Activated naive CD4-positive, alpha-beta T cell treated with anti-CD3 and anti-CD28 coated beads, Interleukin-2, amount 50 U/mL, for 72 hours (primary cell): ENCODE data around the gene APBB1IP. TPM values are rescaled to one million over a fixed set of nuclear protein-coding genes. Genes with fewer than 3 reads are reported as not detected.

ENCODE experiments used
- ATAC-seq, 2 donors: fragments of 150-1000 bp; cut with Tn5 transposase; 2 replicates each; pipeline ENCODE4 v1.10.0; 2021; ENCODE audit warnings: mild to moderate bottlenecking in 2 of 2, moderate library complexity in 2 of 2
- DNase-seq, 2 donors: peaks; one replicate each; pipeline ENCODE4 v3.0.0; 2021 to 2022; ENCODE audit warnings: low spot score in 2 of 2
- H3K27ac Mint-ChIP-seq, 2 donors: one replicate each; pipeline ENCODE4 v1.8.0; 2022; ENCODE audit warnings: mild to moderate bottlenecking in 2 of 2, mixed read lengths in 2 of 2
- H3K36me3 Mint-ChIP-seq, 2 donors: one replicate each; pipeline ENCODE4 v1.8.0; 2022; ENCODE audit warnings: mixed read lengths in 2 of 2
- H3K9me3 Mint-ChIP-seq, 2 donors: one replicate each; pipeline ENCODE4 v1.8.0; 2022; ENCODE audit warnings: mixed read lengths in 2 of 2
- total RNA-seq, 2 donors: library from RNA; stranded (reverse); gene quantifications; one replicate each; pipeline ENCODE4 v1.2.3, GENCODE V29; 2022

APBB1IP gene
- total RNA-seq, 2 donors from 2014 or later = 31.1 to 43.1 TPM

GRCh38 chr10:26508016-26508415 is 69.9 kb downstream of the APBB1IP start:
- no peak overlapping the region for H3K27ac Mint-ChIP-seq
- DNase-seq (no peak), ATAC-seq (no peak)
- peaks cover 54 to 65% of the 10 kb centered on the region in 2 donors for H3K36me3 Mint-ChIP-seq
- peaks cover 0 to 4% of the 10 kb centered on the region in 2 donors for H3K9me3 Mint-ChIP-seq

- Mint-ChIP-seq H3K9me3 (peaks cover 0 to 4% of the 10 kb centered on the region in 2 donors), H3K27ac (peak overlapping the region in 1 of 2 donors; percentile 20), H3K36me3 (peaks cover 67 to 78% of the 10 kb centered on the region in 2 donors)
- DNase-seq = no peak
- ATAC-seq = no peak
Observed at GRCh38 chr10:26509307-26509706, 71.2 kb downstream of the APBB1IP start.

- DNase-seq (no peak), ATAC-seq (no peak)
- Mint-ChIP-seq H3K27ac (peak overlapping the region in 1 of 2 donors; percentile 51), H3K9me3 (peaks cover 0 to 4% of the 10 kb centered on the region in 2 donors), H3K36me3 (peaks cover 45 to 74% of the 10 kb centered on the region in 2 donors)
Observed at GRCh38 chr10:26513101-26513500, 75.0 kb downstream of the APBB1IP start.

DNA sequence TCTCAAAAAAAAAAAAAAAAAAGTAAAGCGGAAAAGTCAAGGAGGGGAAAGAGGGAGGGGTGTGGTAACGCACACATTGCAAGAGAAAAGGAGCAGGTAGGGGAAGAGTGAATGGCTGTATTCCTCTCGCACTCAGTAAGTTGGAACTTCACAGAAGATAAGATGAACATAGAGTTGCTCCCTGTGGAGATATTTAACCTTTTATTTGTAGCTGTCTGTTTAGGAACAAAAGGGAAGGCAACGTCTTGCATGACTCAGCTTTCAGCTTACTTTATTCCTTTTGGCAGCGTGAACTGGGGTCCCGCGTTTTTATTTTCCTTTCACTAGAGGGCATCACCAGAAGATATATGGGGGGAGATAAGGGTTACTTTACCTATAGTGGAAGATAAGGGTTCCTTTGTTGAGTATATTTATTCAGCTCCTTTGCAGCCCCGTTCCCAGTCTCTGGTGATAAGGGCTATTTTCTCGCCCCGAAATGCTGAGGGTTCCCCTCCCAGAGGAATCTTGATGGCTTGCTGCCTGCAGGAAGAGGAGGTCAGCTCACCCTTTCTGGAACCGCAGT is 78.5 kb downstream of the APBB1IP start:
- Mint-ChIP-seq H3K9me3 (peaks cover 0 to 4% of the 10 kb centered on the region in 2 donors), H3K27ac (no peak overlapping the region), H3K36me3 (peaks cover 48 to 77% of the 10 kb centered on the region in 2 donors)
- ATAC-seq (no peak), DNase-seq (no peak)

GRCh38 chr10:26517141-26517867 is 79.2 kb downstream of the APBB1IP start:
- DNase-seq (no peak), ATAC-seq (no peak)
- peaks cover 44 to 72% of the 10 kb centered on the region in 2 donors for H3K36me3 Mint-ChIP-seq
- H3K27ac Mint-ChIP-seq = no peak overlapping the region
- H3K9me3 Mint-ChIP-seq = peaks cover 0 to 4% of the 10 kb centered on the region in 2 donors

GRCh38 chr10:26519803-26520202 is 81.7 kb downstream of the APBB1IP start:
- Mint-ChIP-seq H3K27ac (no peak overlapping the region), H3K9me3 (peaks cover 0 to 4% of the 10 kb centered on the region in 2 donors), H3K36me3 (peaks cover 23 to 51% of the 10 kb centered on the region in 2 donors)
- ATAC-seq = no peak
- DNase-seq = no peak

DNA sequence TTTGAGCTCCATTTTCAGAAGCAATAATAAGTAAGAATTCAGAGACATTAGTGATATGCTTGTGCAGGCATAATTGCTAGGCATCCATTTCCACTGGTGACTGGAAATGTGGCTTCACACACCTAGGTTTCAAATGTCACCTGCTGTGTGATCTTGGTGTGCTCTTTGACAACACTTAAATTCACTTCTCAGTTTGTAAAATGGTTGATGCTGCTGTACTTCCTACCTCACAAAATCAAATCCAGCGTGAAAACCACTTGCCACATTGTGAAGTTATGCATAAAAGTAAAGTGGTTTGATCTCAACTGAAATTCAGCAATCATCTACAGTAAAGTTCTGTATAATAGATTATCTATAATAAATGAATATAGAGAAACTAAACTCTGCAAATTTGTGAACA is 82.4 kb downstream of the APBB1IP start:
- Mint-ChIP-seq H3K36me3 (peaks cover 19 to 46% of the 10 kb centered on the region in 2 donors), H3K9me3 (peaks cover 0 to 4% of the 10 kb centered on the region in 2 donors), H3K27ac (no peak overlapping the region)
- DNase-seq = no peak
- no peak for ATAC-seq

GRCh38 chr10:26524161-26524896 is 86.2 kb downstream of the APBB1IP start:
- Mint-ChIP-seq H3K9me3 (peaks cover 0 to 1% of the 10 kb centered on the region in 2 donors), H3K27ac (peak overlapping the region; percentile 37 to 45), H3K36me3 (peaks cover 7 to 23% of the 10 kb centered on the region in 2 donors)
- DNase-seq (no peak), ATAC-seq (no peak)

DNA sequence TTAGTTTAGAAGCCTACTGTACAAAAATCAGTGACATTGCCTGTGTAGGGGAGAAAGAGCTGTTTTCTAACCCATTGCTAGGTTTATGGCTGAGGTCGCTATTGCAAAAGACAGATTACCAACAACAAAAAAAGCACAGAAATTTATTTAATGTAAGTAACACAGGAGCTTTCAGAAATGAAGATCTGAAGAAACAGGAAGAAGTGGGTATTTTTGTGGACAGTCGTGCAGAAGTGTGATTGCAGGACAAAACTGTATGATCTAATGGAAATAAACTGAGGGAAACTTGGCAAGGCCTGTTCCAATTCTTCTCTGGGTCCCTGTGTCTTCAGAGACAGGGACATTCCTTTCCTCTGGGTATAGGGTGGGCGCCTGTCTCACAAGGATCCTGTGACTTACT is 87.4 kb downstream of the APBB1IP start:
- Mint-ChIP-seq H3K36me3 (peaks cover 0 to 11% of the 10 kb centered on the region in 2 donors), H3K9me3 (no peaks in the 10 kb centered on the region), H3K27ac (peak overlapping the region in 1 of 2 donors; percentile 3)
- no peak for DNase-seq
- ATAC-seq = no peak

DNA sequence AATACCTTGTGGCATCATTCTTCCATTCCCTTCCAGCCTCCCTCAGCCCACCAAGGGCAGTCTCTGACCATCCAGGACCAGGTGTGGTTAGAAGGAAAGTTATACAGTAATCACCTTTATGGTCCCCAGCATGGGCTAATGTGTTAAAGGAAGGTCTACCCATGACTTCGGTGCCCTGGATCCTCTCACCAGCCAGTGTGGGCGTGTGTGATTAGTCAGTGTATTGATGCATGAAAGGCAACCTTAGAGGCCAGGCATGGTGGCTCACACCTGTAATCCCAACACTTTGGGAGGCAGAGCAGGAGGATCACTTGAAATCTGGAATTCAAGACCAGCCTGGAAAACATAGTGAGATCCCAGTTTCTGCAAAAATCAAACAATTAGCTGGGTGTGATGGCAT is 88.9 kb downstream of the APBB1IP start:
- peak in 1 of 2 donors; percentile 44 for ATAC-seq
- peak overlapping the region in 1 of 2 donors; percentile 24 for H3K27ac Mint-ChIP-seq
- no peaks in the 10 kb centered on the region for H3K9me3 Mint-ChIP-seq
- no peak for DNase-seq
- peaks cover 0 to 15% of the 10 kb centered on the region in 2 donors for H3K36me3 Mint-ChIP-seq

GRCh38 chr10:26528048-26528447 is 89.9 kb downstream of the APBB1IP start:
- H3K9me3 Mint-ChIP-seq = no peaks in the 10 kb centered on the region
- H3K36me3 Mint-ChIP-seq = peaks cover 3 to 19% of the 10 kb centered on the region in 2 donors
- ATAC-seq (no peak), DNase-seq (no peak)
- peak overlapping the region in 1 of 2 donors; percentile 20 for H3K27ac Mint-ChIP-seq

- H3K27ac Mint-ChIP-seq = peak overlapping the region in 1 of 2 donors; percentile 20
- DNase-seq (no peak), ATAC-seq (no peak)
- peaks cover 6 to 27% of the 10 kb centered on the region in 2 donors for H3K36me3 Mint-ChIP-seq
- no peaks in the 10 kb centered on the region for H3K9me3 Mint-ChIP-seq
Observed at GRCh38 chr10:26528715-26529393, 90.7 kb downstream of the APBB1IP start.

DNA sequence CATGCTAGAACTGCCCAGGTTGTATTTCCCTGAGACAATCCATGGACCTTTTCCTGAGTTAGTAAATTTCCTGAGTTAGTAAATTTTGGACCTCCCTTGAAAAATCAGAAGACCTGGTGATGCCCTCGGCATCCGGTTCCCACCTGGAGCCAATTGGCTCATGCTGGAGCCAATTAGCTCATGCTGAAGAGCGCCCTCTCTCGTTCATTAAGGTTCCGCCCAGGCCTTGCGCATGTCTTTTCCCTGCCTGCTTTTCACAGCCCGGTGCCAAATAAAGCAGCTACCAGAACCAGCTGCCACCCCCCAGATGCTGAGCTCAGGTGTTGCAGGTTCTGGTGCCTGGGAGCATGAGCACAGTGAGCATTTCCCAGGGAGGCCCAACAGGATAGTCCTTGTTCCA is 96.2 kb downstream of the APBB1IP start:
- no peaks in the 10 kb centered on the region for H3K9me3 Mint-ChIP-seq
- H3K27ac Mint-ChIP-seq = peak overlapping the region in 1 of 2 donors; percentile 30
- ATAC-seq (no peak), DNase-seq (no peak)
- H3K36me3 Mint-ChIP-seq = peaks cover 10 to 22% of the 10 kb centered on the region in 2 donors

GRCh38 chr10:26540601-26541000 is 102.5 kb downstream of the APBB1IP start:
- H3K9me3 Mint-ChIP-seq = no peaks in the 10 kb centered on the region
- DNase-seq = no peak
- H3K27ac Mint-ChIP-seq = peak overlapping the region; percentile 16 to 50
- peak in 1 of 2 donors; percentile 71 for ATAC-seq
- H3K36me3 Mint-ChIP-seq = peaks cover 20 to 28% of the 10 kb centered on the region in 2 donors

- Mint-ChIP-seq H3K36me3 (peaks cover 41 to 43% of the 10 kb centered on the region in 2 donors), H3K27ac (peak overlapping the region; percentile 75 to 78), H3K9me3 (peaks cover 4 to 5% of the 10 kb centered on the region in 2 donors)
- DNase-seq (no peak), ATAC-seq (peak; percentile 44 to 55)
Observed at GRCh38 chr10:26543567-26544306, 105.6 kb downstream of the APBB1IP start.

DNA sequence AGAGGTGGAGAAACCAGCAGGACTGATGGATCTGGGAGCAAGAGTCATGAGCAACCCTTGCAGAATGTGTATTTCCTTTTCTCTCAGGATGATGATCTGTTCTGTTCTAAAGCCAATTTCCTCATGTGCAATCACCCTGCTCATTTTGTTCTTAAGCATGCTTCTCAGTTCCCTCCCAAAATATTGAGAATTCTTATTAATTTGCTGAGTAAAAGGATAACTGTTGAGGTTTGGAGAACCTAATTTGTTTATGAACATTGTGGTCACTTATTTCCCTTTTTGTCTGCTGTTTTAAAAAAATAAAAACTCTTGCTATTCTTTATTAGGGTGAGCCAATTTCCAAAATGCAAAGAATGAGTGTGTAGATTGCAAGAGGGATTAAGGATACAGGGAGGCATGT is 106.8 kb downstream of the APBB1IP start:
- Mint-ChIP-seq H3K9me3 (peaks cover 11 to 14% of the 10 kb centered on the region in 2 donors), H3K36me3 (peaks cover 52 to 54% of the 10 kb centered on the region in 2 donors), H3K27ac (peak overlapping the region; percentile 66 to 78)
- ATAC-seq = no peak
- DNase-seq = no peak
